HuH-7.5 (cell line): ENCODE results near the gene TGFBR2.

Source experiments
- DNase-seq: peaks from one replicate; pipeline ENCODE4 v3.0.0; 2011; ENCODE audit warnings: low spot score

The TGFBR2 gene

GRCh38 chr3:30637310-30638219 lies 31.2 kb downstream of the TGFBR2 start:
- no peak for DNase-seq

GRCh38 chr3:30638685-30639412 lies 32.4 kb downstream of the TGFBR2 start:
- no peak for DNase-seq

GRCh38 chr3:30639937-30640336 lies 33.5 kb downstream of the TGFBR2 start:
- no peak for DNase-seq

DNA sequence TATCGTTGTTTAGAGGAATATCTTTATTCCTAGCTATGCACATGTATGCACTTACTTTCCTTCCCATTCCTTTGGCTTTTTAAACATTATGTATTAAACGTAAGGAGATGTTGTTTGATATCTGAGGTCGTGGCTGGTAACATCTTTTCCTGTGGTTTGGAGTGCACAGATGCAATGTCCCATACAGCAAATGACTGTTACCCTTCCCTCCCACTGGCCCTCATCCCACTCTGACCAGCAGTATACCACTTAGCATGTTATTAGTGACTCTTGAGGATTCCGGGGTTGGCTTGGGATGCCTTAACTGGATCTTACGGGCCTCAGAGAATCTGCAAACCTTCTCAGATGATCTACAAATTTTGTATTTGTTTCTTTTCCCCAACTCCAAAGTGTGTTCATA lies 34.5 kb downstream of the TGFBR2 start:
- DNase-seq: no peak

- no peak for DNase-seq
Observed at GRCh38 chr3:30641416-30642251, 35.2 kb downstream of the TGFBR2 start.

GRCh38 chr3:30642849-30643361 lies 36.5 kb downstream of the TGFBR2 start:
- DNase-seq: no peak

DNA sequence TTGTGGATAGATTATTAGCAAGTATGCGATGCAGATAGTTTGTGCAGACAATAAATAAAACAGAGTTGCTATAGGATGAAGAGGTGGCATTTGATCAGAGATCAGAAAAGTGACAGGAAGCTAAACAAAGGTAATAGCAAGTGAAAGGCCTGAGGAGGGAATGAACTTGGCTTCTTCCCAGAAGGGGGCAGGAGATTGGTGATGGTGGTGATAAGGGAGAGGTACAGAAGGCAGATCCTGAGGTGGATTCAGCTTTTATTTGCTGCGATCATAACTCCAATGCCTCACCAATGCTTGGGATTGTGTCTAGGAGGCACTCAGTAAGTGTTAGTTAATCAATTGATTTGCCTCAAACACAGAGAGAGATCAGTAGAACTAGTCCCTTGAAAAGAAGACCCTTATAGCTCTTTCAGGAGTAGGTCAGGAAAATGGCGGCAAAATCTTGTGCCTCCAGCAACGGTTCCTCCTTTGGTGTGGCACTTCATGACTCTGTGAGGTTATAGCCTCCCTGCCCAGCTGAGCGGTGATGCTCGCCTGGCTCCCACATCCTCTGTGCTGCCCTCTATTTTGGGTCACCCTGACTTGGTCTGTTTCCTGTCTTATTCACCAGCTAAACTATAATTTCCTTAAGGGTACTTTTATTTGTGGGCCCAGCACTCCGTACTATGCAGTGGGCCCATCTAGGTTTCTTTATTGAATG lies 37.5 kb downstream of the TGFBR2 start:
- DNase-seq: no peak

DNA sequence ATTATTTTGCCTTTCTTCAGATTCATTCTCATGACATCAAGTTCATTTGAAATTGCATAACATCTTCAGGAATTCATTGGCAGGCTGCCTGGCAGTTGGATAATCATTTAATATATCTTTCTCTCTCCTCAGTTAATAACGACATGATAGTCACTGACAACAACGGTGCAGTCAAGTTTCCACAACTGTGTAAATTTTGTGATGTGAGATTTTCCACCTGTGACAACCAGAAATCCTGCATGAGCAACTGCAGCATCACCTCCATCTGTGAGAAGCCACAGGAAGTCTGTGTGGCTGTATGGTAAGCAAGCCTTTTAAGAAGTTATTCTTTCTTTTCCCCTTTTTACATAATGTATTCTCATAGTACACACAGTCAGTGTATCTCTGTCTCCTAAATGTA lies 38.2 kb downstream of the TGFBR2 start:
- DNase-seq: no peak

- DNase-seq: no peak
Observed at GRCh38 chr3:30645077-30645476, 38.7 kb downstream of the TGFBR2 start.

GRCh38 chr3:30646181-30646876 lies 39.9 kb downstream of the TGFBR2 start:
- no peak for DNase-seq

DNA sequence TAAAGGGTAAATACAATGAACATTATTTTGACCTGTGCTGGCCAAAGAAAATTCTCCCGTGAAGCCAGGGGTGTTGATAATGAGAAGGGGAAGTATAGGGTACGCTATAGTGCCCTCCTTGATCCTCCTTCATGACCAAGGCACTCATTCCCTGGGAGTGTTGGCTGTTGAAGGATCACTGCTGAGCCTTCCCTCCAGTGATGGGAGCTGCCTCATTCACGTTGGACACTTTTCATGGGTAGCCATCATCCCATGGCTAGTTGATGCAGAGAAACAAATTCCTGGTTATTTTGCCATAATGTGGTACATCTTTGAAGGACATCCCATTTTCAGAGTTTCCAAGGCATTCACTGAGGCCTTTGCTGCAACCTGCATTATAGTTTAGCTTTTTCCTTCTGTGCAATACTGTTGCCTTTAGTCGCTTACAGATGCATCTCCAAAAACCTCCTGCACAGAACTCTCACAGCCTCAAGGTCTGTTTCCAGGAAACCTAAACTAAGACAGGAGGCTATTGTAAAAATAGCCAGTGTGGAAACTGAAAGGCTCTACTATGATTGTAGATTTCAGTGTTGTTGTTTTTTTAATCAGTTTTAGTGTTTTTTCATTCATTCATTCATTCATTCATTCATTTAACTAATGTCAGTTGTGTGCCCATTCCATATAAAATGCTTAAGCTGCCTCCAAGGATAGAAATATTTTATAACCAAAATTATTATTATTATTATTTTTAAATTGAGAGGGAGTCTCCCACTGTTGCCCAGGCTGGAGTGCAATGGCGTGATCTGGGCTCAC lies 40.8 kb downstream of the TGFBR2 start:
- no peak for DNase-seq

- DNase-seq: no peak
Observed at GRCh38 chr3:30648670-30649357, 42.4 kb downstream of the TGFBR2 start.

- DNase-seq: no peak
Observed at GRCh38 chr3:30649572-30650318, 43.3 kb downstream of the TGFBR2 start.

DNA sequence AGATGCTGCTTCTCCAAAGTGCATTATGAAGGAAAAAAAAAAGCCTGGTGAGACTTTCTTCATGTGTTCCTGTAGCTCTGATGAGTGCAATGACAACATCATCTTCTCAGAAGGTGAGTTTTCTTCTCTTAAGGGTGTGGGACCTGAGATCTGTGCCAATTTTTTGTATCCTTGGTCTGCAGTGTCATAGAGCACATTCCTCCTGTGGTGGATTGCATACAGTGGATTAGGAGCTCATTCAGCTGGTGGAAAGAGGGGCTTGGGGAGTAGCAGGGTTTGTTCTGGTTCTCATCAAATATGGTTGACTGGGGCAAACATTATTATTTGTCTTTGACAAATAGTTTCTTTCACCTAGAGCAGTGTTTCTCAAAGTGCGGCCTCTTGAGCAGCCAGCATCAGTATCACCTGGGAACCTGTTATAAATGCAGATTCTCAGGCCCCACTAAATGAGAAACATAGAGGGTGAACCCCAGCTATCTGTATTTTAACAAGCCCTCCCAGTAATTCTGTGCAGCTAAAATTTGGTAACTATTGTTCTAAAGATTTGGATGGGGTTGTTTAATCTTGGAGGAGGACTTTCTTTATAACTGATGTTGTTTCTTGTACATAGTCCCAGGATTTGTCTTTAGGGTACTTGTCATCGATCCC lies 44.1 kb downstream of the TGFBR2 start:
- no peak for DNase-seq

GRCh38 chr3:30654269-30654668 lies 47.9 kb downstream of the TGFBR2 start:
- no peak for DNase-seq

DNA sequence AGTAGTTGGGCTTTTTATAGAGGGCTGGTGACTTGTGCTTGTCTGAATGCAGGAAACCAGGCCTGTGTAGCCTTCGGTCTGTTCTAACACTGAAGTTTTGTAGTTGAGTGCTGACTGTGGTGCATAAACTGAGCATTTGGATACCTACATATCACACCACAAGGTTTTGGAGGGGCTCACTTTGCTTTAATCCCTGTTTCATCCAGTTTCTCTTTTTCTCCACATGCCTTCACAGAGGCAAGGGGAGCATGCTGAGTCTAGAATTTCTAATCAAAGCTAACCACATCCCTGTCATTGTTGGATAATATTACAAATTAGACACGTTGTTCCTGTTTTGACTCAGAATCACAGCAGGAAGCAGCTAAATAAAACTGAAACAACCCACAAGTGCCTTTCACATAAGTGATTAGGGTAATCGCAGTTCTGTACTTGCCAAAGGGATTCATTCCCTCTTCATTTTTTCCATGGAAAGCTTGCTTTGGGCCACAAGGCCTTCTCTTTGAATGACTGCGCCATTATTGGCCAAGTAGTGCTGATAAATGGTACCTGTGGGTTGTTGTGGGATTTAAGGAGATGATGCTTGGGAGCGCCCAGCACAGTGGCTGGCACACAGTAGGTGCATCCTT lies 48.9 kb downstream of the TGFBR2 start:
- DNase-seq: no peak

GRCh38 chr3:30656624-30657141 lies 50.3 kb downstream of the TGFBR2 start:
- no peak for DNase-seq

- DNase-seq: no peak
Observed at GRCh38 chr3:30657914-30658313, 51.5 kb downstream of the TGFBR2 start.
